ENCODE results near the gene MFAP3.

The MFAP3 gene

GRCh38 chr5:154092356-154093141 is 53.8 kb downstream of the MFAP3 start:
- DNase-seq (ENCODE audit: low read depth): no peak

GRCh38 chr5:154093142-154093532 is 54.4 kb downstream of the MFAP3 start:
- no peak for DNase-seq (ENCODE audit: low read depth)

- no peak for DNase-seq (ENCODE audit: low read depth)
Observed at GRCh38 chr5:154095904-154096303, 57.1 kb downstream of the MFAP3 start.

GRCh38 chr5:154097031-154097430 is 58.3 kb downstream of the MFAP3 start:
- no peak for DNase-seq (ENCODE audit: low read depth)

GRCh38 chr5:154098465-154098864 is 59.7 kb downstream of the MFAP3 start:
- no peak for DNase-seq (ENCODE audit: low read depth)

GRCh38 chr5:154101184-154101583 is 62.4 kb downstream of the MFAP3 start:
- DNase-seq (ENCODE audit: low read depth): no peak

GRCh38 chr5:154103233-154103632 is 64.5 kb downstream of the MFAP3 start:
- no peak for DNase-seq (ENCODE audit: low read depth)

Measured in activated T-cell treated with anti-CD3 and anti-CD28 coated beads for 24 hours (primary cell).